Measurements from ENCODE around the gene TEAD4.

- TF ChIP-seq LEF1 (IDR thresholded peaks at IDR 0.05; ENCODE audit: borderline replicate concordance): no peak
- TF ChIP-seq SP1 (IDR thresholded peaks at IDR 0.05): no peak
- TF ChIP-seq ELF4 (IDR thresholded peaks at IDR 0.05): no peak
- TF ChIP-seq TARDBP (IDR thresholded peaks at IDR 0.05): no peak
- TF ChIP-seq L3MBTL2 (conservative IDR thresholded peaks at IDR 0.05): no peak
- TF ChIP-seq BHLHE40 (IDR thresholded peaks at IDR 0.05; ENCODE audit: borderline replicate concordance): no peak
- no peak for TF ChIP-seq FOXK2 (IDR thresholded peaks at IDR 0.05)
- no peak for TF ChIP-seq NFRKB (IDR thresholded peaks at IDR 0.05)
These were observed 55.4 kb downstream of the TEAD4 start for GRCh38 chr12:3014641-3015040.
